Endodermal cell (in vitro differentiated cells): ENCODE measurements around the gene USO1. TPM values are rescaled to one million over a fixed set of nuclear protein-coding genes. Genes with fewer than 3 reads are reported as not detected.
"Not testable (repeated sequence)": the region's sequence is repeated elsewhere in the genome, so short reads cannot be mapped to it uniquely, and the experiment has no call there.

Experiments
- DNase-seq: peaks from one replicate; pipeline ENCODE4 v3.0.0-alpha.2; 2017
- H3K27ac ChIP-seq: 2 replicates; pipeline ENCODE4 v1.5.1; 2013; ENCODE audit warnings: mild to moderate bottlenecking, low read depth, low read length, moderate library complexity
- H3K27me3 ChIP-seq: 2 replicates; pipeline ENCODE4 v1.6.1; 2013; ENCODE audit warnings: mild to moderate bottlenecking, low read length, moderate library complexity; ENCODE audit not compliant: insufficient read depth, control insufficient read depth, poor library complexity, severe bottlenecking
- H3K36me3 ChIP-seq: 2 replicates; pipeline ENCODE4 v1.7.0; 2013; ENCODE audit warnings: mild to moderate bottlenecking, low read length, moderate library complexity; ENCODE audit not compliant: control insufficient read depth, insufficient read depth
- H3K4me1 ChIP-seq: one replicate; pipeline ENCODE4 v1.7.0; 2013; ENCODE audit warnings: low read length; ENCODE audit not compliant: control insufficient read depth, insufficient read depth
- H3K4me3 ChIP-seq: 2 replicates; pipeline ENCODE4 v1.5.1; 2013; ENCODE audit warnings: mild to moderate bottlenecking, low read length, moderate library complexity
- H3K9ac ChIP-seq: 2 replicates; pipeline ENCODE4 v1.6.1; 2013; ENCODE audit warnings: mild to moderate bottlenecking, low read length, moderate library complexity; ENCODE audit not compliant: poor library complexity, severe bottlenecking; ENCODE audit errors: extremely low read depth
- H3K9me3 ChIP-seq: 2 replicates; pipeline ENCODE4 v1.6.1; 2013; ENCODE audit warnings: mild to moderate bottlenecking, low read length, moderate library complexity; ENCODE audit not compliant: control insufficient read depth
- H3K27ac Mint-ChIP-seq: 2 replicates; pipeline ENCODE4 v1.8.0; 2020; ENCODE audit warnings: mixed read lengths
- H3K27me3 Mint-ChIP-seq: 2 replicates; pipeline ENCODE4 v1.8.0; 2021; ENCODE audit warnings: mild to moderate bottlenecking, mixed read lengths; ENCODE audit not compliant: insufficient read depth
- H3K36me3 Mint-ChIP-seq: 2 replicates; pipeline ENCODE4 v1.8.0; 2020; ENCODE audit warnings: low read depth, mixed read lengths
- H3K4me1 Mint-ChIP-seq: 2 replicates; pipeline ENCODE4 v1.8.0; 2020; ENCODE audit warnings: mixed read lengths
- H3K4me3 Mint-ChIP-seq: 2 replicates; pipeline ENCODE4 v1.8.0; 2020; ENCODE audit warnings: mild to moderate bottlenecking, moderate library complexity, mixed read lengths
- H3K9me3 Mint-ChIP-seq: 2 replicates; pipeline ENCODE4 v1.8.0; 2020; ENCODE audit warnings: mild to moderate bottlenecking, mixed read lengths
- CTCF ChIP-seq: fragments of 200-600 bp; sonication (generic); conservative IDR thresholded peaks from 2 replicates; pipeline ENCODE4 v1.5.0; 2021; ENCODE audit warnings: antibody characterized with exemption, mild to moderate bottlenecking
- WGBS, 2 experiments: methylation state at CpG; one replicate each; pipeline versions ENCODE4 v1.1.5 to v1.1.7; 2013; ENCODE audit warnings: missing lambda C conversion rate in 2 of 2, mixed read lengths in 1 of 2; ENCODE audit not compliant: insufficient coverage in 1 of 2, insufficient read length in 1 of 2; 5-methylcytosine and 5-hydroxymethylcytosine counted together
- total RNA-seq, 2 donors: library from RNA; stranded (reverse); fragmentation: NEBNext Ultra II Directional in 1 of 2; extraction: Animal tissue kit (Norgen Biotek cat#: 25700) in 1 of 2; gene quantifications; 2 replicates in 1 of 2; 3 replicates in 1 of 2; pipeline ENCODE4 v1.2.1, GENCODE V29; 2021

USO1 gene
- total RNA-seq, 2 donors from 2014 or later, result 74.5 to 75.1 TPM

GRCh38 chr4:75723163-75724065, 963 bp upstream of the USO1 start:
- Mint-ChIP-seq H3K36me3 (peaks cover 13% of the 10 kb centered on the region), H3K9me3 (no peaks in the 10 kb centered on the region), H3K4me3 (peak overlapping the region; percentile 99), H3K27ac (peak overlapping the region; percentile 99), H3K27me3 (no peaks in the 10 kb centered on the region), H3K4me1 (peaks cover 27% of the 10 kb centered on the region)
- Histone ChIP-seq H3K36me3 (peaks cover 11% of the 10 kb centered on the region), H3K4me1 (no peaks in the 10 kb centered on the region), H3K9me3 (no peaks in the 10 kb centered on the region), H3K27me3 (no peaks in the 10 kb centered on the region), H3K9ac (peak overlapping the region; percentile 96), H3K4me3 (peak overlapping the region; percentile 92), H3K27ac (peak overlapping the region; percentile 98)
- no peak for TF ChIP-seq CTCF
- WGBS, 2 experiments, result 3 to 12% methylated on average over 6 of the region's 6 CpGs
- DNase-seq, result no peak

- Histone ChIP-seq H3K9me3 (no peaks in the 10 kb centered on the region), H3K9ac (peak overlapping the region; percentile 96), H3K4me3 (peak overlapping the region; percentile 92), H3K36me3 (peaks cover 7% of the 10 kb centered on the region), H3K4me1 (no peaks in the 10 kb centered on the region), H3K27ac (peak overlapping the region; percentile 94), H3K27me3 (no peaks in the 10 kb centered on the region)
- Mint-ChIP-seq H3K27me3 (no peaks in the 10 kb centered on the region), H3K36me3 (peaks cover 2% of the 10 kb centered on the region), H3K4me1 (peaks cover 27% of the 10 kb centered on the region), H3K4me3 (peak overlapping the region; percentile 99), H3K9me3 (no peaks in the 10 kb centered on the region), H3K27ac (peak overlapping the region; percentile 99)
- WGBS, 2 experiments, result 0 to 1% methylated on average over 31 to 50 of the region's 50 CpGs
- DNase-seq, result peak; percentile 86
- no peak for TF ChIP-seq CTCF
Measured at GRCh38 chr4:75724867-75725724, 719 bp downstream of the USO1 start.

- not testable (repeated sequence) for H3K9me3 Mint-ChIP-seq, H3K27me3 ChIP-seq, H3K36me3 Mint-ChIP-seq, H3K9me3 ChIP-seq, H3K27ac ChIP-seq, H3K27me3 Mint-ChIP-seq, H3K36me3 ChIP-seq, DNase-seq, H3K4me1 ChIP-seq
- 35 to 86% methylated on average over 1 to 19 of the region's 20 CpGs for WGBS, 2 experiments
- H3K4me3 ChIP-seq, result peak overlapping the region; percentile 92
- peak overlapping the region; percentile 96 for H3K9ac ChIP-seq
- Mint-ChIP-seq H3K4me3 (peak overlapping the region; percentile 99), H3K27ac (peak overlapping the region; percentile 99), H3K4me1 (peaks cover 27% of the 10 kb centered on the region)
Measured at GRCh38 chr4:75725942-75726538, 1.7 kb downstream of the USO1 start.
